ENCODE measurements around the gene KCTD18.

- TF ChIP-seq CTCF (IDR thresholded peaks at IDR 0.05) (no peak), POLR2AphosphoS5 (IDR thresholded peaks at IDR 0.05) (no peak), EP300 (IDR thresholded peaks at IDR 0.05) (no peak)
Measured at GRCh38 chr2:200447139-200447855, 62.6 kb downstream of the KCTD18 start.

All from upper lobe of left lung (tissue), 4 donors.